C4-2B (cell line): ENCODE results near the gene FMNL2.

Experiments used
- ZFX ChIP-seq: fragments of 450-650 bp; IDR thresholded peaks from 2 replicates; pipeline ENCODE4 v1.6.1; 2017
- TF ChIP-seq, protein P1 (sequence below): fragments of 450-650 bp; conservative IDR thresholded peaks from 2 replicates; pipeline ENCODE4 v1.5.1; 2017; ENCODE audit warnings: mild to moderate bottlenecking

DNA sequence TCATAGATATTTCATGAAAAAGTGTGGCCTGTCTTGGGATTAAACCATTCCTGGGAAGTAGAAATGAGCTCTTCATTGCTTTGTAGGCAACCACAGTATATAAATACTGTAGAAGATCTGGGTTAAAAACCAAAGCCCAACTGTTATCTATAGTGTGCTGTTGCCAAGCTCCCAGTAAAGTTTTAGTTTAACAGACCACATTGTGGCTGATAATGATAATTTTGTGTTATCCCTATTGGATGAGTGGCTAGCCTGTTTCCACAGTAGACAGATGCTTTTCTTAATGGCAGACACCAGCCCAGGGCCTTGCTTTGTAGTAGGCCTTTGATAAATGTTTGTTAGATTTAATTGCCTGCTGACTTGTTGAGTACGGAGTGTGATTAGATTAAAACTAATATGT, 52.1 kb downstream of the FMNL2 start:
- TF ChIP-seq, protein P1, sequence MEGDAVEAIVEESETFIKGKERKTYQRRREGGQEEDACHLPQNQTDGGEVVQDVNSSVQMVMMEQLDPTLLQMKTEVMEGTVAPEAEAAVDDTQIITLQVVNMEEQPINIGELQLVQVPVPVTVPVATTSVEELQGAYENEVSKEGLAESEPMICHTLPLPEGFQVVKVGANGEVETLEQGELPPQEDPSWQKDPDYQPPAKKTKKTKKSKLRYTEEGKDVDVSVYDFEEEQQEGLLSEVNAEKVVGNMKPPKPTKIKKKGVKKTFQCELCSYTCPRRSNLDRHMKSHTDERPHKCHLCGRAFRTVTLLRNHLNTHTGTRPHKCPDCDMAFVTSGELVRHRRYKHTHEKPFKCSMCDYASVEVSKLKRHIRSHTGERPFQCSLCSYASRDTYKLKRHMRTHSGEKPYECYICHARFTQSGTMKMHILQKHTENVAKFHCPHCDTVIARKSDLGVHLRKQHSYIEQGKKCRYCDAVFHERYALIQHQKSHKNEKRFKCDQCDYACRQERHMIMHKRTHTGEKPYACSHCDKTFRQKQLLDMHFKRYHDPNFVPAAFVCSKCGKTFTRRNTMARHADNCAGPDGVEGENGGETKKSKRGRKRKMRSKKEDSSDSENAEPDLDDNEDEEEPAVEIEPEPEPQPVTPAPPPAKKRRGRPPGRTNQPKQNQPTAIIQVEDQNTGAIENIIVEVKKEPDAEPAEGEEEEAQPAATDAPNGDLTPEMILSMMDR: no peak
- TF ChIP-seq ZFX: no peak
